HG03439 (cell line): Measurements from ENCODE around the gene C1R.
"Not testable (repeated sequence)": the region's sequence is repeated elsewhere in the genome, so short reads cannot be mapped to it uniquely, and the experiment has no call there.

Experiments used
- ATAC-seq: cut with Tn5 transposase; IDR thresholded peaks from one replicate; pipeline ENCODE4 v1.9.1; 2021; ENCODE audit warnings: mild to moderate bottlenecking, moderate library complexity; ENCODE audit not compliant: unreplicated experiment

The C1R gene

GRCh38 chr12:7069386-7069785, 22.9 kb downstream of the C1R start:
- no peak for ATAC-seq

- no peak for ATAC-seq
Observed at GRCh38 chr12:7068994-7069346, 23.3 kb downstream of the C1R start.

- no peak for ATAC-seq
Observed at GRCh38 chr12:7068240-7068993, 23.8 kb downstream of the C1R start.

- ATAC-seq: no peak
Observed at GRCh38 chr12:7067096-7067495, 25.1 kb downstream of the C1R start.

GRCh38 chr12:7066596-7066995, 25.6 kb downstream of the C1R start:
- ATAC-seq: no peak

GRCh38 chr12:7065073-7065623, 27.1 kb downstream of the C1R start:
- no peak for ATAC-seq

GRCh38 chr12:7064516-7064915, 27.7 kb downstream of the C1R start:
- no peak for ATAC-seq

- no peak for ATAC-seq
Observed at GRCh38 chr12:7061596-7061995, 30.6 kb downstream of the C1R start.

- no peak for ATAC-seq
Observed at GRCh38 chr12:7061138-7061537, 31.1 kb downstream of the C1R start.

- no peak for ATAC-seq
Observed at GRCh38 chr12:7060353-7060954, 31.8 kb downstream of the C1R start, which contains the start of gene C1S. Gene C1S (plus strand): TSS chr12:7060718. CDS start chr12:7061913, 1,195 bp downstream.

- ATAC-seq: no peak
Observed at GRCh38 chr12:7059780-7060179, 32.5 kb downstream of the C1R start.

- no peak for ATAC-seq
Observed at GRCh38 chr12:7058850-7059395, 33.3 kb downstream of the C1R start.

- no peak for ATAC-seq
Observed at GRCh38 chr12:7058163-7058845, 33.9 kb downstream of the C1R start.

- ATAC-seq: not testable (repeated sequence)
Observed at GRCh38 chr12:7055736-7056135, 36.5 kb downstream of the C1R start.

GRCh38 chr12:7054925-7055324, 37.3 kb downstream of the C1R start:
- no peak for ATAC-seq

- not testable (repeated sequence) for ATAC-seq
Observed at GRCh38 chr12:7049973-7050372, 42.3 kb downstream of the C1R start.

- ATAC-seq: not testable (repeated sequence)
Observed at GRCh38 chr12:7049445-7049951, 42.7 kb downstream of the C1R start.

- ATAC-seq: no peak
Observed at GRCh38 chr12:7047306-7047705, 44.9 kb downstream of the C1R start.

- no peak for ATAC-seq
Observed at GRCh38 chr12:7046383-7047105, 45.7 kb downstream of the C1R start.

GRCh38 chr12:7045913-7046312, 46.3 kb downstream of the C1R start:
- no peak for ATAC-seq

- ATAC-seq: no peak
Observed at GRCh38 chr12:7042842-7043241, 49.4 kb downstream of the C1R start.
